Right renal cortex interstitium (tissue), 3 donors: ENCODE measurements around the gene CFAP57. TPM values are rescaled to one million over a fixed set of nuclear protein-coding genes. Genes with fewer than 3 reads are reported as not detected.
"Not testable (repeated sequence)": the region's sequence is repeated elsewhere in the genome, so short reads cannot be mapped to it uniquely, and the experiment has no call there.

ENCODE experiments used
- DNase-seq, 3 donors: peaks; one replicate each; pipeline ENCODE4 v3.0.0-alpha.2; 2013; ENCODE audit warnings: low read depth in 3 of 3, low spot score in 2 of 3
- polyA plus RNA-seq, 3 donors: library from polyadenylated mRNA; unstranded; fragments of 120-200 nt; gene quantifications; one replicate each; pipeline ENCODE4 v1.2.1, GENCODE V29; 2013; ENCODE audit not compliant: insufficient read length in 3 of 3

The CFAP57 gene
- polyA plus RNA-seq, 3 donors: 2.7 to 3.6 (median 3.1) TPM

DNA sequence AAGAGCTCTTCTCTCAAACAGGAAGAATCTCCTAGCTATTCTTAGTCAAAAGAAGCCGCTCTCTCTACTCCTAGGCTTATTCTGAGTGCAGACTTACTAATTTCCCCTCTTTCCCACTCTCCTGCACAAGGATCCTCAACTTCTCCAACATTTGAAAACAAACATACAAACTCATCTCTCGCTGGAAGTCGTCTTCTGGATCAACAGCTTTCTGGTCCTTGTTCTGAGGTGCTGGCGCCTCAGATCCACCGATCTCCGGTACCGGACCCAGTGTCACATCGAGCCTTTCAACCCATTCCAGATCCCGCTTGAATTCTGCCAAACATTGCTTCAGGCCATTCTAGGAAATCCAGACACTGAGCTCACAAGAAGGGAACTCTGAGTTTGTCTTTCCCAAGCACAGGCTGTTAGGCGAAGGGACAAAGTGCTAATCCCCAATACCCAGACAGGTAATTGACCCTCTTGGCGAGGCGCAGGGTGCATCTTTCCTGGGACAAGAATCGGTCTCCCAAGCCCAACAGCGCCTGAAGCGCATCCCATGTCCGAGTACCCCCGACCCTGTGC is 736 bp upstream of the CFAP57 start:
- DNase-seq: no peak

DNA sequence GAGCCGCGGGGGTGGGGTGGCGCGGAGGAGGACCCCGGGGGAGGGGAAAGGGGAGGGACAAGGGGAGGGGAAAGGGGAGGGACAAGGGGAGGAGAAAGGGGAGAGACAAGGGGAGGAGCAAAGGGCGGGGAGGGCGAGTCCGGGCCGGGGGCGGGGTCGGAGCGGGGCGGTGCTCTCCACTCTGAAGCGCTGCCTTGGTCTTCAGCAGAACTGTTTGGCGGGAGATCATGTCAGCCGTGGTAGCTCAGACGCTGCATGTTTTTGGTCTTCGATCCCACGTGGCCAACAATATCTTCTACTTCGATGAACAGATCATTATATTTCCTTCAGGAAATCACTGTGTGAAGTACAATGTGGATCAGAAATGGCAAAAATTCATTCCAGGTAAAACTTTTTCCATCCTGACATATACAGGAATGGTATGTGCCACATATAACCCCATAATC is 420 bp downstream of the CFAP57 start:
- peak in 2 of 3 donors; percentile 65 to 81 for DNase-seq

DNA sequence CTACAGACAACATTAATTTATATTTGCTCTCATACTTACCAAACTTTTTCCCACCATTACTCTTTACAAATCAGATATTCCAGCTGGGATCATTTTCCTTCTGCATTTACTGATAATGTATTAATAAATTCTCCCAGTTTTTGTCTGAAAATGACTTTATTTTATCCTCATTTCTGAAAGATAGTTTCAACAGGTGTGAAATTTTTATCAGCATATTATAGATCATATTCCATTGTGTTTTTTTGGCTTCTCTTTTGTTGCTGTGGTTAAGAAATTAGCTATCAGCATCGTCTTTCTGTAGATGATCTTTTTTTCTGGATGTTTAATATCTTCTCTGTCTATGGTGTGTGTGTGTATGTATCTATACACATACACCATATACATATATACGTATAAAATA is 2.7 kb downstream of the CFAP57 start:
- DNase-seq: no peak

DNA sequence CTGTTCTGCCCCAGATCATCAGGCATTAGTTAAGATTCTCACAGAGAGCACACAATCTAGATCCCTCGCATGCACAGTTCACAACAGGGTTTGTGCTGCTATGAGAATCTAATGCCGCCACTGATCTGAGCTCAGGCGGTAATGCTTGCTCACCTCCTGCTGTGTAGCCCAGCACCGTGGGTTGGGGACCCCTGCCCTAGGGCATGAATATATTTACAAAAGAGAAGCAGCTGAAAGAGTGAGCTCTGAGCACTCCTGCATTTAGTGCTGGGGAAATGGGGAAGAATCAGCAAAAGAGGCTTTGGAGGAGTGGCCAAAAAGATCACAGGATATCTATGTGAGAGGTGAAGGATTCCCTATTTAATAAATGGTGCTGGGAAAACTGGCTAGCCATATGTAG is 5.6 kb downstream of the CFAP57 start:
- DNase-seq: no peak

DNA sequence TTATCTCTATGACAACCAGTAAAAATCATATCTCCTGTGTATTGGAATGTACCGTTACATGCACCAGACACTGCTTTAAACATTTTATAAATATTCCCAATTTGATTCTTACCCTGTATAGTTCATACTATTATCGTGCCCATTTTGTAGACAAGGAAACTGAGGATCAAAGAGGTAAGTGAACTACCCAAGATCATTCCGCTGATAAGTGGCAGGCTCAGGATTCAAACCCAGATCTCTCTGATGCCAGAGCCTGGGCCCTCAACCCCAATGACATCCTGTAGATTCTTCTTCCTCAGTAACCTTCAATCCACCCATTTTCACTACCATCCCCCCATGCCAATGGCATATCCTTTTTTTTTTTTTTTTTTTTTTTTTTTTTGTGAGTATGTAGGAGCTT is 12.3 kb downstream of the CFAP57 start:
- no peak for DNase-seq

DNA sequence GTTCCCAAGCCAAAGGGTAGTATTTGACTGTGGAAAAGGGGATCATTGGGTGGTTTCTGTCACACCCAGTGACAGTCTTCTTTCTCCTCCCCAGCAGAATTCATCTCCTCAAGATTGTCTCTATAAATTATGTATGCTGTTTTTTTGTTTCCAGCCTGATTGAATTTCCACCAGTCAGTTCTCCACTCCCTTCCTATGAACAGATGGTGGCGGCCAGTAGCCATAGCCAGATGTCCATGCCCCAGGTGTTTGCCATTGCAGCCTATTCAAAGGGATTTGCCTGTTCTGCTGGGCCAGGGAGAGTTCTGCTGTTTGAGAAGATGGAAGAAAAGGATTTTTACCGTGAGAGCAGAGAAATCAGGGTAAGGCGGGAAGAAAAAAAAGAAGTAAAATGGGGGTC is 12.9 kb downstream of the CFAP57 start:
- no peak for DNase-seq

DNA sequence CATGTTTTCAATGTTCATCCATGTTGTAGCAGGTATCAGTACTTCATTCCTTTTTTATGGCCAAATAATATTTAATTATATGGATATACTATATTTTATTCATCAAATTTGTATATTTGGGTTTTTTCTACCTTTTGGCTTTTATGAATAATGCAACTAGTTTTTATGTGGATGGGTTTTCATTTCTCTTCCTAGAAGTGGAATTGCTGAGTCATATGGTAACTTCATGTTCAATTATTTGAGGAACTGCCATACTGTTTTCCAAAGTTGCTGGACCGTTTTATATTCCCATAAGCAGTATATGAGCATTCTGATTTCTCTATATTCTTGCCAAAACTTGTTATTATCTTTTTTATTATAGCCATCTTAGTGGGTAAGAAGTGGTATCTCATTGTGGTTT is 16.0 kb downstream of the CFAP57 start:
- no peak for DNase-seq

DNA sequence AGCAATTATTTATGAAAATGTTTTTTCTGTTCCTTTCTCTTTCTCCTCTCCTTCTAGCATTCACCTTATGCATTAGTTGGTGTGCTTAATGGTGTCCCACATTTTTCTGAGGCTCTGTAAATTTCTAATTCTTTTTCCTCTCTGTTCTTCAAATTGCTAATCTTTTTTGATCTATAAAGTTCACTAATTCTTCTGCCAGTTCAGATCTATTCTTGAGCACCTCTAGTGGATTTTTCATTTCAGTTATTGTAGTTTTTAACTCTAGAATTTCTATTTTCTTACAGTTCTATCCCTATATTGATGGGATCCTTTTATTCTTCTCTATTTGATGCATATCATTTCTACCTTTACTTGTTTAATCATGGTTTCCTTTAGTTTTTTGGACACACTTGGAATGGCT is 22.4 kb downstream of the CFAP57 start:
- DNase-seq: no peak

DNA sequence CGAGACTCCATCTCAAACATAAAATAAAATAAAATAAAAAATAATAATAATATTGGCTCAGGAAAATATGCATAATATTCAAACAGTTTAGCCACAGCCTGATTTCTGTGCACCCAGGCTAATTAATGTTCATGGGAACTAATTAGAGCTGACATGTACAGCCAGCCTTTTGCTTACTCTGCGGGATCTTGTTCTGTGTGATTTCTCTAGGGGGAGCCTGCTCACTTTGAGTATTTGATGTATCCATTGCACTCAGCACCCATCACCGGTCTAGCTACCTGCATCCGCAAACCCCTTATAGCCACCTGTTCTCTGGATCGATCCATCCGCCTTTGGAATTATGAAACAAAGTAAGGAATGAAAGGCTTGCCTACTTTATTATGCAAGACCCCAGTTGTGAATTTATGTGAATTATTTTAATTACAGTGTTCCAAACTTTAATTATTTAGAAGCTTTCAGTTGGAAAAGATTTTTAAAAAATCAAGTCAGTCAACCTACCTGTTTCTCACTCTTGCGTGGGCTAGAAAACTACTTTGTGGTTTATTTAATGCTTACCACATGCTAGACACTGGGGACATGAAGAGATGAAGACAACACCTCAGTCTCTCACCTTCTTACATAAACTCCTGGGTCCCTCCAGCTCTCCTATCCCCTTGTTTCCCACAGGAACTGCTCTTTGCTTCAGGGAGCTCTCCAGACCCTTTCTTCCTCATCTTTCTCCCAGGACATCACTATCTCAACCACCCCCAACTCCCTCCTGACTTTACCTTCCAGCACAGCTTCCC is 25.4 kb downstream of the CFAP57 start:
- DNase-seq: no peak

DNA sequence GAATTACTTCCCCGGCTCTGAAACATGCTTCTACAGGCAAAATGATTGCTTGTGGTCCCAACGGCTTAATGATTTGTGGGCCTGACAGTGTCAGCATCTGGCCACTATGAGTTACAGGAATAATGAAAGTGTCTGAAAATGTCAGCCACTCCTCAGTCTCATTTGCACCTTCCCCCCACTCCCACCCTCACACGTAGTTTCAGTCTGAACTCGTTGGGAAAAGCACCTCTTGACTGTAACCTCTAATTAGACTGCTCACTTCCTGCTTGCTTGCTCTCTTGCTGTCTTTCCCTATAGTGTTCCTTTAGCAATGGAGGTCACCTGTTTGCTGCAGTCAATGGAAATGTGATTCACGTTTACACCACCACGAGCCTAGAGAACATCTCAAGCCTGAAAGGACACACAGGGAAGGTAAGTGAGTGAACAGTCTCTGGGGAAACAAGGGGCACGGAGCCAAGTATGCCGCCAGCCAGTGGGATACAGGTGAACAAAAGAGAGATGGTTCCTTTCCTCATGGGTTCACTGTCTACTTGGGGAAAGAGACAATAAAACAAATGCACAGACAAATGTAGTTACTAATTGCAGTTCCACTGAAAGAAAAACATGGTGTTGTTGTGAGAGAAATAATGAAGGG is 27.1 kb downstream of the CFAP57 start:
- DNase-seq: no peak

DNA sequence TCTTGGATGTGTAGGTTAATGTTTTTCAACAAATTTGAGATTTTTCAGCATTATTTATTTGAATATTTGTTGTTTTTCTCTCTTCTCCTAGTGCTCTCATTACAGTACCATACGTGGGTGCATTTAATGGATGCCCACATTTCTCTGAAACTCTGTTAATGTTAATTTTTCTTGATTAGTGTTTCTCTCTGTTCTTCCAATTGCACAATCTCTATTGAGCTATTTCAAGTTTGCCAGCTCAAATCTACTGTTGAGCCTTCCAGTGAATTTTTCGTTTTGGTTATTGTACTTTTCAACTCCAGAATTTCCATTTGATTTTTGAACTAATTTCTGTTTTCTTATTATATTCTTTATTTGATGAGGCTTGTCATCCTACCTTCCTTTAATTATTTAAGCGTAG is 31.7 kb downstream of the CFAP57 start:
- no peak for DNase-seq

DNA sequence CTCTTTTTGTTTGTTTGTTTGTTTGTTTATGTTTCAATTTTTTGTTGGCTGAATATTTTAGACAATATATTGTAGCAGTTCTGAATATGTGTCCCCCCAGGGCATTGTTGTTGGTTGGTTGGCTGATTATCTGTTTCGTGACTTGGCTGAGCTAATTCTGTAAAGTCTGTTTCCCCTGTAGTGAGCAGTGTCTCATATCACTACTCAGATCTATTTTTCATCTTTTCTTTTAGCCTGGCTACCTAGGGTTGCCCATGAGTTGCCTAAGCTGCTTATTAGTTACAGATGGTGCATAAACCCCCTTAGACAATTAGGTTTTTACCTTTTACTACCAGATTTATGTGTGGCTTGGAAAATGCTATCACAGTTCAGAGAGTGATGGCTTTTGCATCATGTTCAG is 32.3 kb downstream of the CFAP57 start:
- DNase-seq: no peak

DNA sequence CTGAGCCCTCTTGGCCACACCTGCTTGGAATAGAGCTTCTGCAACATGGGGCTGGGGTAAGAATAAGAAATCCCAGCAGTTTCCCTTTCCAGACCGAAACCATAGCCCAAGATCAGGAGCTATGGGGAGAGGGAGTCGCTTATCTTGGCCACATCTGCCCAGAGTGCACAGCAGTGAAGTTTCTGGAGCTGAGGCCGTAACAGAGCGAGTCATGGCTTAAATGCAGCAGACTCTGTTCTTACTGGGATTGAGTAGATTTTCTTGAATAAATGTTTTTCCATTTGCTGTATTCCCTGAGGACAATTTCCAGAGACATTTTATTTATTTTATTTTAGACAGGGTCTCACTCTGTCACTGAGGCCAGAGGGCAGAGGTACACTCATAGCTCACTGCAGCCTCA is 33.5 kb downstream of the CFAP57 start:
- DNase-seq: no peak

DNA sequence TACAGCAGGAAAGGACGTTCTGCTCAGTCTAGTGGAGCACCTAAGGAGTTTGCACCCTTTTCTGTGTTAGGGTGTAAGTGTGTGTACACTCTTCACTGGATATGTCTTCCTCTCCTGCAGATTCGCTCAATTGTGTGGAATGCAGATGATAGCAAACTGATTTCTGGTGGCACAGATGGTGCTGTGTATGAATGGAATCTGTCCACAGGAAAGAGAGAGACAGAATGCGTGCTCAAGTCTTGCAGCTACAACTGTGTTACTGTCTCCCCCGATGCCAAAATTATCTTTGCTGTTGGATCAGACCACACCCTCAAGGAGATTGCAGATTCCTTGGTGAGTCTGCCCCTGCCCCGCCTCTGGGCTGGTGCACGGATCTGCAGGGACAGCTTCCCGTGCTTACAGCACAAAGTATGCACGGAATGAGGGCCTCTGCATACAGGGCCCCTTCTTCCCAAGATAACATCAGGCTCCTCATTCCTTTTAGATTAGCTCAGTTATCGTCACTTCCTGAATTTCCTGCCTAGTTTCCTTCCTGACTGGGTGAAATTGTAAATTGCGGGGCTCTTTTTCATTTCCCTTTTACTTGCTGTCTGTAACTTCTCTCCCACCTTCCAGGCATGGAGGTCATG is 34.6 kb downstream of the CFAP57 start:
- DNase-seq: peak; percentile 30 to 33 (median 31)

DNA sequence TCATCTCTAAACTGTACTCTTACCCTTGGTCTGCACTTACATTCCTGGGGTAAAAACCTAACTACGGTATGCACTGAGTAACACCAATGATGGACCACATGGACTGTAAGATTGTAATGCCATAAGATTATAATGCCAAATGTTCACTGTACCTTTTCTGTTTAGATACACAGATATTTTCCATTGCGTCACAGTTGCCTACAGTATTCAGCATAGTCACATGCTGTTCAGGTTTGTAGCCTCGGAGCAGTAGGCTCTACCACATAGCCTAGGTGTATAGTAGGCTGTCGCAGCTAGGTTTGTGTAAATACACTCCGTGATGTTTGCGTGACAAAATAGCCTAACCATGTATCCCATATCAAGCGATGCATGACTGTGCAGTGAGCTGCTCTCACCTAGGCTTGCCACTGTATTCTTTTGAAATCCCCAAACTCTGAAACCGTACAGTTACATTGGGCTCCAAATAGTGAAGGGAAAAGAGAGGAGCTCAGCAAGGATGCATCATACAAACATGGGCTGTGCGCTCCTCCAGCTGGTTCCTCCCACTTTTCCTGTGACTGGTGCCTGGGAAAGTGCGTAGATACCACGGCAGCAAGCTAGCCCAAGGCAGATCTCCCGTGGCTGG is 35.2 kb downstream of the CFAP57 start:
- no peak for DNase-seq

DNA sequence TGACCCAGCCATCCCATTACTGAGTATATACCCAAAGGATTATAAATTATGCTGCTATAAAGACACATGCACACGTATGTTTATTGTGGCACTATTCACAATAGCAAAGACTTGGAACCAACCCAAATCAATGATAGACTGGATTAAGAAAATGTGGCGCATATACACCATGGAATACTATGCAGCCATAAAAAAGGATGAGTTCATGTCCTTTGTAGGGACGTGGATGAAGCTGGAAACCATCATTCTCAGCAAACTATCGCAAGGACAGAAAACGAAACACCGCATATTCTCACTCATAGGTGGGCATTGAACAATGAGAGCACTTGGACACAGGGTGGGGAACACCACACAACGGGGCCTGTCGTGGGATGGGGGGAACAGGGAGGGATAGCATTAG is 36.1 kb downstream of the CFAP57 start:
- not testable (repeated sequence) for DNase-seq

DNA sequence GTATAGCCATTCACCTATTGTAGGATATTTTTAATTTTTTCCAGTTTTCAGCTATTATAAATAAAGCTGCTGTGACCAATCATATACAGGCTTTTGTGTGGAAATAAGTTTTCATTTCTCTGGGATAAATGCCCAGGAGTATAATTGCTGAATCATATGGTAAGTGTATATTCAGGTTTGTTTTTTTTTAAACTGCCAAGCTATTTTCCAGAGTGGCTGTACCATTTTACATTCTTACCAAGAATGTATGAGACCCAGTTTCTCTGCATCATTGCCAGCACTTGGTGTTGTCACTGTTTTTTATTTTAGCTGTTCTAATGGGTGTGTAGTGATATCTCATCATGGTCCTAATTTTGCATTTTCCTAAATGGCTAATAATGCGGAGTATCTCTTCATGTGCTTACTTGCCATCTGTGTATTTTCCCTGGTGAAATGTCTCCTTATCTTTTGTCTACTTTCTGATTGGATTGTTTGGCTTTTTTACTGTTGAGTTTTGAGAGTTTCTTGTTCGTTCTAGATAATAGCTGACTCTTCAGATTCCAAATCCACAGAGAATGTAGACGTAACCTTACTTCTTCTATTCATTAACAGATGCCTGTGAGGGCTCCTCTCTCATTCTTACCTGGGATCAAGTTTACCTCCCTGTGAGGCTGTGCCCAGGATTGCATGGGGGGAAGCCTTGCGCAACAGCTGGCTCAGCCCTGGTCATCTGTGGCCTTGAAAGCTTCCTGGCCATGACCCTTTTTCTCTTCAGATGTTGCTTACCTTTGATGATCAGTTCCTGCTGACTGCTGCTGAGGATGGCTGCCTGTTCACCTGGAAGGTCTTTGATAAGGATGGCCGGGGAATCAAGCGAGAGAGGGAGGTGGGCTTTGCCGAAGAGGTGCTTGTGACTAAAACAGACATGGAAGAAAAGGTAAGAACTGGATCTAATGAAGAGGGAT is 42.6 kb downstream of the CFAP57 start:
- no peak for DNase-seq

DNA sequence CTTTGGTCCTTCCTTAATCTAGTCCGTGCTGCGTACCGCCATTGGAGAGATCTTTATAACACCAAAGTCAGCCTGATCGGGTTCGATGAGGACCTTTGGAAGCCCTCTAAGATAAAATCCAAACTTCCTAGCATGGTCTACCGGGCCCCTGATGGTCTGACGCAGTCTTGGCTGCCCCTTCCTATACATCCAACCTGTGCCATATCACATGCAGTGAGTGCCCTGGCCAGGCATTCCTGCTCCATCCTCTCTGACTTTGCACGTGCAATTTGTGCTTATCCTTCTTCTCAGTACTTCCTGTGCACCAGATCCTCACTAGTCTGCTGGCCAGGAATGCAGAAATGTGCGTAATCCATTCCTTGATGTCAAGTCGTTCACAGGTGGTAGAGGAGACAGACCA is 45.6 kb downstream of the CFAP57 start:
- DNase-seq: no peak

DNA sequence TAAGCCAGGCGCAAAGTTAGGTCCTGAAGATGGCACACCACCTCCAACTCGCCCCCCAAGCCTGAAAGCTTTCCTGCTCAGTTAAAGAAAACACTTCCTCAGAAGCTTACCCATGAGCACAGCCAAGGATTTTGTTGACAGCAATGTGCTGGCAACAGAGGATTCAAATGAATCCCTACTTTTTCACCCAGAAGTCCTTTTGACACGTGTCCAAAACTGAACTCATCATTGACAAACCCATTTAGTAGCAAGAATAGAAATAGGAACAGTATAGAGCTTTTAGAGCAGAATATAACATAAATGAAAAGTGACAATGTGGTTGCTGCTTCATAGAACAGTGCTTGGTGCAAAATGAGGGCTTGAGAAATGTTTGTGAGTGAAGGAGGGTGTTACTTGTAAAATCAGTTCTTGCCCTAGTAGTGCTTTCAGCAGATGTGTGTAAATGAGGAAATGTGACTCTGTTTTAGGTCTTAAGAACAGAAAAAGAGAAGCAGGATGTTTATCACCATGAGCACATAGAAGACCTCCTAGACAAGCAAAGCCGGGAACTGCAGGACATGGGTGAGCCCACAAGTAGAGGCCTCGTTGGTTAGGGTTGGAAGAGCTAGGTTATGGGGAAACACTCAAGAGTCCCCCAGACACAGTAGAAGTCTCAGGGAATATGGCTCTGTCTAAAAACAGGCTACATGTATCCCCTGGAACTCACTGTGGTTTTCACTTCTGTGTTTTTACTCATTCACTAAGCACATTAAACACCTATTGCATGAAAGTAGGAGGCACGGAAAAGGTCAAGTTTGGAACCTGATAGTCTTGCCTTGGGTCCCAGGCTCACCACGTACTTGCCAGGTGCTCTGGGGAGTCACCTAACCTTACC is 49.0 kb downstream of the CFAP57 start:
- DNase-seq: no peak
